ENCODE data around the gene LARGE1. TPM values are rescaled to one million over a fixed set of nuclear protein-coding genes. Genes with fewer than 3 reads are reported as not detected.

Gene LARGE1
- total RNA-seq, 1 donor from 2014 or later, result 35.7 TPM

GRCh38 chr22:33426451-33426850 lies 493.8 kb downstream of the LARGE1 start:
- Mint-ChIP-seq H3K4me3 (no peak overlapping the region), H3K36me3 (peaks cover 3% of the 10 kb centered on the region), H3K9me3 (peaks cover 3% of the 10 kb centered on the region), H3K4me1 (peaks cover 3% of the 10 kb centered on the region), H3K27me3 (ENCODE audit: low read depth) (peaks cover 12% of the 10 kb centered on the region), H3K27ac (no peak overlapping the region)
- DNase-seq (ENCODE audit: low spot score in 2 of 2, unreplicated experiment in 2 of 2), result no peak
- TF ChIP-seq CTCF (IDR thresholded peaks at IDR 0.05; ENCODE audit: unreplicated experiment), result no peak

GRCh38 chr22:33421859-33422258 lies 498.4 kb downstream of the LARGE1 start:
- Mint-ChIP-seq H3K36me3 (peaks cover 3% of the 10 kb centered on the region), H3K4me1 (peaks cover 3% of the 10 kb centered on the region), H3K27me3 (ENCODE audit: low read depth) (no peaks in the 10 kb centered on the region), H3K4me3 (no peak overlapping the region), H3K27ac (no peak overlapping the region), H3K9me3 (peaks cover 4% of the 10 kb centered on the region)
- TF ChIP-seq CTCF (IDR thresholded peaks at IDR 0.05; ENCODE audit: unreplicated experiment), result no peak
- no peak for DNase-seq (ENCODE audit: low spot score in 2 of 2, unreplicated experiment in 2 of 2)

- Mint-ChIP-seq H3K27me3 (ENCODE audit: low read depth) (no peaks in the 10 kb centered on the region), H3K4me1 (no peaks in the 10 kb centered on the region), H3K27ac (no peak overlapping the region), H3K4me3 (no peak overlapping the region), H3K36me3 (peaks cover 3% of the 10 kb centered on the region), H3K9me3 (peaks cover 8% of the 10 kb centered on the region)
- TF ChIP-seq CTCF (IDR thresholded peaks at IDR 0.05; ENCODE audit: unreplicated experiment), result no peak
- no peak for DNase-seq (ENCODE audit: low spot score in 2 of 2, unreplicated experiment in 2 of 2)
Observed at GRCh38 chr22:33418484-33418883, 501.8 kb downstream of the LARGE1 start.

- Mint-ChIP-seq H3K36me3 (no peaks in the 10 kb centered on the region), H3K4me1 (no peaks in the 10 kb centered on the region), H3K27me3 (ENCODE audit: low read depth) (no peaks in the 10 kb centered on the region), H3K9me3 (peaks cover 3% of the 10 kb centered on the region), H3K27ac (no peak overlapping the region), H3K4me3 (no peak overlapping the region)
- no peak for DNase-seq (ENCODE audit: low spot score in 2 of 2, unreplicated experiment in 2 of 2)
- no peak for TF ChIP-seq CTCF (IDR thresholded peaks at IDR 0.05; ENCODE audit: unreplicated experiment)
Observed at GRCh38 chr22:33415401-33415800, 504.9 kb downstream of the LARGE1 start.

GRCh38 chr22:33409079-33409478 lies 511.2 kb downstream of the LARGE1 start:
- Mint-ChIP-seq H3K4me3 (no peak overlapping the region), H3K36me3 (no peaks in the 10 kb centered on the region), H3K9me3 (no peaks in the 10 kb centered on the region)

More at GRCh38 chr22:33409079-33409478, 511.2 kb downstream of the LARGE1 start:
- H3K4me1 Mint-ChIP-seq, result no peaks in the 10 kb centered on the region
- H3K27me3 Mint-ChIP-seq (ENCODE audit: low read depth), result no peaks in the 10 kb centered on the region
- no peak overlapping the region for H3K27ac Mint-ChIP-seq
- no peak for TF ChIP-seq CTCF (IDR thresholded peaks at IDR 0.05; ENCODE audit: unreplicated experiment)
- DNase-seq (ENCODE audit: low spot score in 2 of 2, unreplicated experiment in 2 of 2), result no peak

Data from mesothelial cell of epicardium (in vitro differentiated cells).